Ishikawa (cell line): ENCODE results near the gene SACS.

ENCODE experiments used
- CEBPB ChIP-seq: IDR thresholded peaks from 2 replicates; pipeline ENCODE4 v1.6.1; 2012
- CREB1 ChIP-seq: IDR thresholded peaks from 2 replicates; pipeline ENCODE4 v1.6.1; 2012; ENCODE audit warnings: low read depth
- EGR1 ChIP-seq: IDR thresholded peaks from 2 replicates; pipeline ENCODE4 v1.6.1; 2012
- EP300 ChIP-seq: IDR thresholded peaks from 2 replicates; pipeline ENCODE4 v1.6.1; 2012; ENCODE audit warnings: borderline replicate concordance
- FOXM1 ChIP-seq: IDR thresholded peaks from 2 replicates; pipeline ENCODE4 v1.6.1; 2012; ENCODE audit warnings: low read depth, borderline replicate concordance
- NFIC ChIP-seq: IDR thresholded peaks from 2 replicates; pipeline ENCODE4 v1.6.1; 2012
- RAD21 ChIP-seq: IDR thresholded peaks from 2 replicates; pipeline ENCODE4 v1.6.1; 2012; ENCODE audit warnings: low read depth
- TAF1 ChIP-seq: IDR thresholded peaks from 2 replicates; pipeline ENCODE4 v1.6.1; 2012; ENCODE audit warnings: low read depth, mild to moderate bottlenecking
- TCF12 ChIP-seq: IDR thresholded peaks from 2 replicates; pipeline ENCODE4 v1.6.1; 2012; ENCODE audit warnings: low read depth
- TEAD4 ChIP-seq: IDR thresholded peaks from 2 replicates; pipeline ENCODE4 v1.6.1; 2012
- YY1 ChIP-seq: IDR thresholded peaks from 2 replicates; pipeline ENCODE4 v1.6.1; 2012; ENCODE audit warnings: low read depth
- ZBTB7A ChIP-seq: IDR thresholded peaks from 2 replicates; pipeline ENCODE4 v1.6.1; 2012; ENCODE audit warnings: low read depth
- TF ChIP-seq, protein P1 (sequence below): IDR thresholded peaks from 2 replicates; pipeline ENCODE4 v1.6.1; 2012
- TF ChIP-seq, protein P2 (sequence below): IDR thresholded peaks from 2 replicates; pipeline ENCODE4 v1.6.1; 2012; ENCODE audit warnings: low read depth, mild to moderate bottlenecking
- TF ChIP-seq, protein P3 (sequence below): IDR thresholded peaks from 2 replicates; pipeline ENCODE4 v1.6.1; 2012

Gene SACS

DNA sequence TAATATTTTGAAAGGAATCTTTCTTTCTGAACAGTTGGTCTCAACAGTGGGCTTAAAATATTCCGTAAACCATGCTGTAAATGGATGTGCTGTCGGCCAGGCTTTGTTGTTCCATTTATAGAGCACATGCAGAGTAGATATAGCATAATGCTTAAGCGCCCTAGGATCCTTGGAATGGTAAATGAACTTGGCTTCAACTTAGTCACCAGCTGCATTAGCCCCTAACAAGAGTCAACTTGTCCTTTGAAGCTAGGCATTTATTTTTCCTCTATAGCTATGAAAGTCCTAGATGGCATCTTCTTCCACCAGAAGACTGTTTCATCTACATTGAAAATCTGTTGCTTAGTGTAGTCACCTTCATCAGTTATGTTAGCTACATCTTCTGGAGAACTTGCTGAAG lies 47.6 kb downstream of the SACS start:
- TF ChIP-seq, protein P1, sequence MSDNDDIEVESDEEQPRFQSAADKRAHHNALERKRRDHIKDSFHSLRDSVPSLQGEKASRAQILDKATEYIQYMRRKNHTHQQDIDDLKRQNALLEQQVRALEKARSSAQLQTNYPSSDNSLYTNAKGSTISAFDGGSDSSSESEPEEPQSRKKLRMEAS: no peak
- TF ChIP-seq, protein P2, sequence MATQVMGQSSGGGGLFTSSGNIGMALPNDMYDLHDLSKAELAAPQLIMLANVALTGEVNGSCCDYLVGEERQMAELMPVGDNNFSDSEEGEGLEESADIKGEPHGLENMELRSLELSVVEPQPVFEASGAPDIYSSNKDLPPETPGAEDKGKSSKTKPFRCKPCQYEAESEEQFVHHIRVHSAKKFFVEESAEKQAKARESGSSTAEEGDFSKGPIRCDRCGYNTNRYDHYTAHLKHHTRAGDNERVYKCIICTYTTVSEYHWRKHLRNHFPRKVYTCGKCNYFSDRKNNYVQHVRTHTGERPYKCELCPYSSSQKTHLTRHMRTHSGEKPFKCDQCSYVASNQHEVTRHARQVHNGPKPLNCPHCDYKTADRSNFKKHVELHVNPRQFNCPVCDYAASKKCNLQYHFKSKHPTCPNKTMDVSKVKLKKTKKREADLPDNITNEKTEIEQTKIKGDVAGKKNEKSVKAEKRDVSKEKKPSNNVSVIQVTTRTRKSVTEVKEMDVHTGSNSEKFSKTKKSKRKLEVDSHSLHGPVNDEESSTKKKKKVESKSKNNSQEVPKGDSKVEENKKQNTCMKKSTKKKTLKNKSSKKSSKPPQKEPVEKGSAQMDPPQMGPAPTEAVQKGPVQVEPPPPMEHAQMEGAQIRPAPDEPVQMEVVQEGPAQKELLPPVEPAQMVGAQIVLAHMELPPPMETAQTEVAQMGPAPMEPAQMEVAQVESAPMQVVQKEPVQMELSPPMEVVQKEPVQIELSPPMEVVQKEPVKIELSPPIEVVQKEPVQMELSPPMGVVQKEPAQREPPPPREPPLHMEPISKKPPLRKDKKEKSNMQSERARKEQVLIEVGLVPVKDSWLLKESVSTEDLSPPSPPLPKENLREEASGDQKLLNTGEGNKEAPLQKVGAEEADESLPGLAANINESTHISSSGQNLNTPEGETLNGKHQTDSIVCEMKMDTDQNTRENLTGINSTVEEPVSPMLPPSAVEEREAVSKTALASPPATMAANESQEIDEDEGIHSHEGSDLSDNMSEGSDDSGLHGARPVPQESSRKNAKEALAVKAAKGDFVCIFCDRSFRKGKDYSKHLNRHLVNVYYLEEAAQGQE: no peak
- no peak for TF ChIP-seq NFIC
- TF ChIP-seq FOXM1: no peak
- TF ChIP-seq RAD21: no peak
- TF ChIP-seq CREB1: no peak
- TF ChIP-seq YY1: no peak

DNA sequence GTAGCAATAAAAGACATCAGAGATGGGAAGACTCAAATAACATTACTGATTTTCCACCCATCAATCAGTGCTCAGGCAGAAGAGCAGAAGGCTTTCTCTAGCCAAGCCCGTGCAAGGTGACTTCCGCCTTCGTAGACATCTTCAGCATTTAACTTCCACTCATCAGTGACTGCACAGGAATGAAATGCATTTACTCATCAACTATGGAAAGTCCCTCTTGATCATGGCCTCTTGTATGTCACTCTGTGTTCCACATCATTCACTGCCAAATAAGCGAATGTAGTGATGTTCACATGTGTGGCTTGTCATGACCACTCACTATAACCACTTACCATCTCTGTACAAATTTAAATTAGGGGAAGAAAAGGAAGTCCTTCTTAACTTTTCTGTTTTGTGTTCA lies 49.4 kb downstream of the SACS start:
- TF ChIP-seq, protein P1: no peak
- TF ChIP-seq CEBPB: no peak
- no peak for TF ChIP-seq YY1
- no peak for TF ChIP-seq EP300
- TF ChIP-seq FOXM1: no peak
- TF ChIP-seq CREB1: no peak
- TF ChIP-seq TCF12: no peak
- TF ChIP-seq NFIC: no peak
- TF ChIP-seq TEAD4: no peak
- no peak for TF ChIP-seq ZBTB7A
- TF ChIP-seq, protein P3, sequence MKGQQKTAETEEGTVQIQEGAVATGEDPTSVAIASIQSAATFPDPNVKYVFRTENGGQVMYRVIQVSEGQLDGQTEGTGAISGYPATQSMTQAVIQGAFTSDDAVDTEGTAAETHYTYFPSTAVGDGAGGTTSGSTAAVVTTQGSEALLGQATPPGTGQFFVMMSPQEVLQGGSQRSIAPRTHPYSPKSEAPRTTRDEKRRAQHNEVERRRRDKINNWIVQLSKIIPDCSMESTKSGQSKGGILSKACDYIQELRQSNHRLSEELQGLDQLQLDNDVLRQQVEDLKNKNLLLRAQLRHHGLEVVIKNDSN: no peak
- TF ChIP-seq, protein P2: no peak
- no peak for TF ChIP-seq EGR1
- no peak for TF ChIP-seq TAF1
- TF ChIP-seq RAD21: no peak

DNA sequence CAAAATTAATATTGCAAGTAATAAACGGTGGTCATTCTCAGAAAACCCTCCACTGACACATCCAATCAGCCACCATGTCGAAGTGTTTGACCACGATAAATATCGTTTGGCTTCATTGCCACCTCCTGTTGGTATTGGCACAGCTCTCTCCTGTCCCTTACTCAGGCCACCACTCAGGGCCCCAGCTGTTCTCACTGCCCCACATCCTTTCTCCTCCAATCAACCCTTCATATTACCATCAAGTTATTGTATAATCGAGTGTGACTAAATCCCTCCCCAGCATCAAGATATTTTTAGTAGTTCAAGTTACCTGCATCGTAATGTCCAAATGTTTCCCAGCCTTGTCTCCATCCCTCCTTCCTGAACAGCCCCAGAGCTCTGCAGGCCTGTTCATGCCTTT lies 50.4 kb downstream of the SACS start:
- TF ChIP-seq TAF1 (no peak), ZBTB7A (no peak), CREB1 (no peak), CEBPB (no peak), EGR1 (no peak), NFIC (no peak), TEAD4 (no peak), TCF12 (no peak), EP300 (no peak), FOXM1 (no peak), YY1 (no peak), RAD21 (no peak)
- TF ChIP-seq, protein P2: no peak
- TF ChIP-seq, protein P1: no peak
- TF ChIP-seq, protein P3: no peak

DNA sequence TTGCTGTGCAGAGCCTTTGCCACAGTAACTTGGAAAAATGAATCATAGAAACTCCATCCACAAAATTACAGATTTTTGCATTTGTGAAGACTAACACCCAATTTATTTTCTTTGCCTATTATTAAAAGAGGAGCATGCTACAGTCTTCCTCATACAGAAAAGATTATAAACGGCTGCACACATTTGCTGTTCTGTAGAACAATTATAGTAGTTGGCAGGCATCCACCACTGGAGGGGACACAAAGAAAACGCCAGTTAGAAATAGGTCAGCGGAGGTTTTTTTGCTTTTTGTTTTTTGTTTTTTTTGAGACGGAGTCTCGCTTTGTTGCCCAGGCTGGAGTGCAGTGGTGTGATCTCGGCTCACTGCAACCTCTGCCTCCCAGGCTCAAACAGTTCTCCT lies 51.6 kb downstream of the SACS start:
- TF ChIP-seq, protein P3: no peak
- no peak for TF ChIP-seq RAD21
- no peak for TF ChIP-seq ZBTB7A
- TF ChIP-seq TAF1: no peak
- TF ChIP-seq, protein P2: no peak
